Prostate gland (tissue), 2 donors: Measurements from ENCODE around the gene FCN1.

Source experiments
- CTCF ChIP-seq, 4 experiments: fragments of 200-600 bp in 2 of 4; fragments of 450-650 bp in 2 of 4; sonication (generic) in 2 of 4; IDR thresholded peaks; 1 replicate in 3 of 4; 2 replicates in 1 of 4; pipeline ENCODE4 v1.5.1; 2016 to 2019; ENCODE audit warnings: antibody characterized with exemption in 4 of 4, mild to moderate bottlenecking in 2 of 4, moderate library complexity in 2 of 4
- POLR2A ChIP-seq: fragments of 450-650 bp; IDR thresholded peaks from one replicate; pipeline ENCODE4 v1.6.1; 2016; ENCODE audit warnings: antibody characterized with exemption, mild to moderate bottlenecking
- POLR2AphosphoS5 ChIP-seq: sonication (generic); formaldehyde crosslinking; IDR thresholded peaks from one replicate; pipeline ENCODE4 v1.6.1; 2017; ENCODE audit warnings: antibody characterized with exemption

- TF ChIP-seq CTCF (IDR thresholded peaks at IDR 0.05) (no peak), POLR2AphosphoS5 (no peak), POLR2A (no peak)
Measured at GRCh38 chr9:134957945-134958227, 40.2 kb upstream of the FCN1 start.
